K562 (cell line): ENCODE results near the gene BNIP5. TPM values are rescaled to one million over a fixed set of nuclear protein-coding genes. Genes with fewer than 3 reads are reported as not detected.

Source experiments
- AFF1 ChIP-seq, 2 experiments: fragments of 450-650 bp; IDR thresholded peaks; 2 replicates each; pipeline ENCODE4 v1.6.1; 2018; ENCODE audit warnings: mild to moderate bottlenecking in 2 of 2, low read depth in 1 of 2; ENCODE audit not compliant: partially characterized antibody in 2 of 2
- ATF2 ChIP-seq: sonication (generic); formaldehyde crosslinking; IDR thresholded peaks from 2 replicates; pipeline ENCODE4 v1.8.1; 2022; ENCODE audit warnings: missing genetic modification reagents
- ATF3 ChIP-seq, 2 experiments: fragments of 450-650 bp in 1 of 2; sonication (generic) in 1 of 2; formaldehyde crosslinking in 1 of 2; IDR thresholded peaks in 1 of 2; conservative IDR thresholded peaks in 1 of 2; 2 replicates each; pipeline versions ENCODE4 v1.6.1 to v1.8.1; 2016 to 2023; ENCODE audit warnings: mild to moderate bottlenecking in 2 of 2, moderate library complexity in 2 of 2, inconsistent platforms in 1 of 2, missing genetic modification reagents in 1 of 2
- CBFB ChIP-seq: sonication (generic); formaldehyde crosslinking; IDR thresholded peaks from 2 replicates; pipeline ENCODE4 v1.4.0; 2020; ENCODE audit warnings: mild to moderate bottlenecking, missing genetic modification reagents
- CBX2 ChIP-seq: fragments of 200-600 bp; sonication (generic); IDR thresholded peaks from one replicate; pipeline ENCODE4 v1.6.1; 2012; ENCODE audit warnings: mild to moderate bottlenecking, low read length, inconsistent platforms; ENCODE audit not compliant: insufficient read depth, poor library complexity, severe bottlenecking
- LARP7 ChIP-seq: fragments of 450-650 bp; IDR thresholded peaks from 2 replicates; pipeline ENCODE4 v1.6.1; 2016
- MTA3 ChIP-seq: fragments of 450-650 bp; formaldehyde crosslinking; IDR thresholded peaks from 2 replicates; pipeline ENCODE4 v1.6.1; 2017; ENCODE audit warnings: mild to moderate bottlenecking, borderline replicate concordance
- SMAD1 ChIP-seq: fragments of 150-350 bp; IDR thresholded peaks from 2 replicates; pipeline ENCODE4 v1.6.1; 2014; ENCODE audit warnings: low read length, low read depth; ENCODE audit not compliant: partially characterized antibody
- TAF9B ChIP-seq: fragments of 450-650 bp; IDR thresholded peaks from 2 replicates; pipeline ENCODE4 v1.6.1; 2018; ENCODE audit warnings: mild to moderate bottlenecking; ENCODE audit not compliant: partially characterized antibody
- TARDBP ChIP-seq: fragments of 450-650 bp; IDR thresholded peaks from 2 replicates; pipeline ENCODE4 v1.6.1; 2016
- THAP12 ChIP-seq: fragments of 250-450 bp; sonication (Bioruptor Pico); IDR thresholded peaks from 2 replicates; pipeline ENCODE4 v1.9.0; 2021; ENCODE audit warnings: mild to moderate bottlenecking, inconsistent platforms
- YBX1 ChIP-seq: fragments of 450-650 bp; IDR thresholded peaks from 2 replicates; pipeline ENCODE4 v1.7.1; 2016; ENCODE audit warnings: mild to moderate bottlenecking
- ZBTB11 ChIP-seq, 3 experiments: fragments of 200-800 bp in 1 of 3; fragments of 250-450 bp in 1 of 3; fragments of 450-650 bp in 1 of 3; sonication (Bioruptor Pico) in 1 of 3; sonication (Bioruptor generic) in 1 of 3; formaldehyde crosslinking in 1 of 3; IDR thresholded peaks; 2 replicates each; pipeline versions ENCODE4 v1.6.1 to v1.8.0; 2016 to 2022; ENCODE audit warnings: mild to moderate bottlenecking in 2 of 3, missing genetic modification characterization in 2 of 3, missing compliant biosample characterization in 1 of 3, moderate library complexity in 1 of 3
- ZNF133 ChIP-seq: fragments of 250-450 bp; sonication (Bioruptor Pico); IDR thresholded peaks from 2 replicates; pipeline ENCODE4 v1.4.0; 2020; ENCODE audit warnings: mild to moderate bottlenecking
- polyA plus RNA-seq, 8 experiments: library from polyadenylated mRNA; depleted of rRNA in 4 of 8; stranded (reverse) in 5 of 8; unstranded in 3 of 8; fragments of >200 nt; fragmentation: Nextera tagmentation in 2 of 8; fragmentation: Illumina TruSeq in 1 of 8; extraction: Ambion mirVana in 2 of 8; extraction: Trizol in 1 of 8; gene quantifications; 2 replicates each; pipeline versions ENCODE4 v1.2.1 to v1.2.3, GENCODE V29; 2011 to 2014; ENCODE audit warnings: inconsistent platforms in 1 of 8, missing spikeins in 1 of 8
- total RNA-seq, 7 experiments: library from RNA; depleted of rRNA in 6 of 7; stranded (reverse); fragments of >200 nt in 6 of 7; fragmentation: Illumina TruSeq in 2 of 7; extraction: Trizol in 2 of 7; gene quantifications; 2 replicates each; pipeline versions ENCODE4 v1.2.1 to v1.2.3, GENCODE V29; 2011 to 2021; ENCODE audit warnings: low replicate concordance in 1 of 7

Gene BNIP5
- total and polyA plus RNA-seq, 9 of the 15 experiments (the other 6 are each of a cell fraction or from before 2014, with no cell fraction given), result not detected

- TF ChIP-seq ZBTB11 (CRISPR knock-in tag; IDR thresholded peaks at IDR 0.05) (no peak), CBX2 (no peak), LARP7 (no peak), TAF9B (no peak), AFF1 (IDR thresholded peaks at IDR 0.05; ENCODE audit: low read depth in 1 of 2, partially characterized antibody in 2 of 2) (peak in 1 of 2 experiments; percentile 30), MTA3 (no peak), SMAD1 (no peak), CBFB (CRISPR knock-in tag) (no peak), THAP12 (no peak), TARDBP (no peak), ZNF133 (CRISPR knock-in tag) (no peak), YBX1 (no peak), ATF2 (CRISPR knock-in tag) (peak; percentile 63; the same call in 1 of the 2 replicates), ATF3 (IDR thresholded peaks at IDR 0.05) (peak; percentile 88), ATF3 (CRISPR knock-in tag; conservative IDR thresholded peaks at IDR 0.05) (peak; percentile 58; the same call in 1 of the 2 replicates)
Measured at GRCh38 chr6:36334832-36335459, 1.7 kb downstream of the BNIP5 start (continued).
